ENCODE results near the gene CFAP92.

Gene CFAP92

GRCh38 chr3:129036222-129037092, 42.6 kb upstream of the CFAP92 start:
- POLR2A ChIA-PET = no interaction called here

More at GRCh38 chr3:129036222-129037092, 42.6 kb upstream of the CFAP92 start:
- H3K27ac ChIP-seq (ENCODE audit: extremely low read depth, low read depth, low read length) = no peak overlapping the region
- H3K4me3 ChIP-seq (ENCODE audit: low read depth, low read length) = no peak overlapping the region
- no peaks in the 10 kb centered on the region for H3K4me1 ChIP-seq (ENCODE audit: control insufficient read depth, insufficient read depth, low read length)
- CTCF ChIA-PET = interaction anchor here (1.0 to 1.6 kb wide), 2 partner anchors 9 to 66 kb away, joined by 3 to 8 read pairs; no protein-coding TSS in a partner anchor
- H3K9me3 ChIP-seq (ENCODE audit: control insufficient read depth, insufficient read depth, low read depth, low read length) = no peaks in the 10 kb centered on the region
- no peaks in the 10 kb centered on the region for H3K36me3 ChIP-seq (ENCODE audit: control insufficient read depth in 2 of 2, insufficient read depth in 1 of 2, low read length in 2 of 2)
- TF ChIP-seq ZNF561 (tag by site-specific recombination; IDR thresholded peaks at IDR 0.05; ENCODE audit: borderline replicate concordance) (no peak), ZNF335 (tag by site-specific recombination; conservative IDR thresholded peaks at IDR 0.05) (no peak), ZNF571 (tag by site-specific recombination; IDR thresholded peaks at IDR 0.05) (no peak), SETDB1 (IDR thresholded peaks at IDR 0.05; ENCODE audit: insufficient read length, low read length) (no peak), ZBTB6 (tag by site-specific recombination; IDR thresholded peaks at IDR 0.05) (no peak), ZFHX2 (tag by site-specific recombination; conservative IDR thresholded peaks at IDR 0.05) (no peak), ZNF777 (tag by site-specific recombination; IDR thresholded peaks at IDR 0.05; ENCODE audit: borderline replicate concordance) (no peak), ZNF350 (tag by site-specific recombination; IDR thresholded peaks at IDR 0.05) (no peak), ZNF654 (tag by site-specific recombination; IDR thresholded peaks at IDR 0.05; ENCODE audit: low read depth) (no peak), CTCF (tag by site-specific recombination; IDR thresholded peaks at IDR 0.05) (no peak), MEIS1 (CRISPR knock-in tag; IDR thresholded peaks at IDR 0.05; ENCODE audit: borderline replicate concordance) (no peak), REPIN1 (tag by site-specific recombination; IDR thresholded peaks at IDR 0.05; ENCODE audit: low read depth) (no peak), ZNF274 (IDR thresholded peaks at IDR 0.05; ENCODE audit: low read length) (no peak), ZNF274 (tag by site-specific recombination; IDR thresholded peaks at IDR 0.05; ENCODE audit: borderline replicate concordance) (no peak), ZNF324 (tag by site-specific recombination; IDR thresholded peaks at IDR 0.05) (no peak)
- TF ChIP-seq, protein P1, sequence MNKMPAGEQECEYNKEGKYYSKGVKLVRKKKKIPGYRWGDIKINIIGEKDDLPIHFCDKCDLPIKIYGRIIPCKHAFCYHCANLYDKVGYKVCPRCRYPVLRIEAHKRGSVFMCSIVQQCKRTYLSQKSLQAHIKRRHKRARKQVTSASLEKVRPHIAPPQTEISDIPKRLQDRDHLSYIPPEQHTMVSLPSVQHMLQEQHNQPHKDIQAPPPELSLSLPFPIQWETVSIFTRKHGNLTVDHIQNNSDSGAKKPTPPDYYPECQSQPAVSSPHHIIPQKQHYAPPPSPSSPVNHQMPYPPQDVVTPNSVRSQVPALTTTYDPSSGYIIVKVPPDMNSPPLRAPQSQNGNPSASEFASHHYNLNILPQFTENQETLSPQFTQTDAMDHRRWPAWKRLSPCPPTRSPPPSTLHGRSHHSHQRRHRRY (tag by site-specific recombination; IDR thresholded peaks at IDR 0.05) = no peak
- TF ChIP-seq, protein P2, sequence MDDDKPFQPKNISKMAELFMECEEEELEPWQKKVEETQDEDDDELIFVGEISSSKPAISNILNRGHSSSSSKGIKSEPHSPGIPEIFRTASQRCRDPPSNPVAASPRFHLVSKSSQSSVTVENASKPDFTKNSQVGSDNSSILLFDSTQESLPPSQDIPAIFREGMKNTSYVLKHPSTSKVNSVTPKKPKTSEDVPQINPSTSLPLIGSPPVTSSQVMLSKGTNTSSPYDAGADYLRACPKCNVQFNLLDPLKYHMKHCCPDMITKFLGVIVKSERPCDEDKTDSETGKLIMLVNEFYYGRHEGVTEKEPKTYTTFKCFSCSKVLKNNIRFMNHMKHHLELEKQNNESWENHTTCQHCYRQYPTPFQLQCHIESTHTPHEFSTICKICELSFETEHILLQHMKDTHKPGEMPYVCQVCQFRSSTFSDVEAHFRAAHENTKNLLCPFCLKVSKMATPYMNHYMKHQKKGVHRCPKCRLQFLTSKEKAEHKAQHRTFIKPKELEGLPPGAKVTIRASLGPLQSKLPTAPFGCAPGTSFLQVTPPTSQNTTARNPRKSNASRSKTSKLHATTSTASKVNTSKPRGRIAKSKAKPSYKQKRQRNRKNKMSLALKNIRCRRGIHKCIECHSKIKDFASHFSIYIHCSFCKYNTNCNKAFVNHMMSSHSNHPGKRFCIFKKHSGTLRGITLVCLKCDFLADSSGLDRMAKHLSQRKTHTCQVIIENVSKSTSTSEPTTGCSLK (tag by site-specific recombination; IDR thresholded peaks at IDR 0.05) = no peak
- TF ChIP-seq, protein P3, sequence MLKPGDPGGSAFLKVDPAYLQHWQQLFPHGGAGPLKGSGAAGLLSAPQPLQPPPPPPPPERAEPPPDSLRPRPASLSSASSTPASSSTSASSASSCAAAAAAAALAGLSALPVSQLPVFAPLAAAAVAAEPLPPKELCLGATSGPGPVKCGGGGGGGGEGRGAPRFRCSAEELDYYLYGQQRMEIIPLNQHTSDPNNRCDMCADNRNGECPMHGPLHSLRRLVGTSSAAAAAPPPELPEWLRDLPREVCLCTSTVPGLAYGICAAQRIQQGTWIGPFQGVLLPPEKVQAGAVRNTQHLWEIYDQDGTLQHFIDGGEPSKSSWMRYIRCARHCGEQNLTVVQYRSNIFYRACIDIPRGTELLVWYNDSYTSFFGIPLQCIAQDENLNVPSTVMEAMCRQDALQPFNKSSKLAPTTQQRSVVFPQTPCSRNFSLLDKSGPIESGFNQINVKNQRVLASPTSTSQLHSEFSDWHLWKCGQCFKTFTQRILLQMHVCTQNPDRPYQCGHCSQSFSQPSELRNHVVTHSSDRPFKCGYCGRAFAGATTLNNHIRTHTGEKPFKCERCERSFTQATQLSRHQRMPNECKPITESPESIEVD (tag by site-specific recombination; IDR thresholded peaks at IDR 0.05) = no peak
